GM18519 (cell line): ENCODE measurements around the gene EDC3.
"Not testable (repeated sequence)": the region's sequence is repeated elsewhere in the genome, so short reads cannot be mapped to it uniquely, and the experiment has no call there.

ENCODE experiments used
- ATAC-seq: cut with Tn5 transposase; IDR thresholded peaks from one replicate; pipeline ENCODE4 v1.9.1; 2021; ENCODE audit warnings: mild to moderate bottlenecking, moderate library complexity; ENCODE audit not compliant: unreplicated experiment, low FRiP score

EDC3 gene

DNA sequence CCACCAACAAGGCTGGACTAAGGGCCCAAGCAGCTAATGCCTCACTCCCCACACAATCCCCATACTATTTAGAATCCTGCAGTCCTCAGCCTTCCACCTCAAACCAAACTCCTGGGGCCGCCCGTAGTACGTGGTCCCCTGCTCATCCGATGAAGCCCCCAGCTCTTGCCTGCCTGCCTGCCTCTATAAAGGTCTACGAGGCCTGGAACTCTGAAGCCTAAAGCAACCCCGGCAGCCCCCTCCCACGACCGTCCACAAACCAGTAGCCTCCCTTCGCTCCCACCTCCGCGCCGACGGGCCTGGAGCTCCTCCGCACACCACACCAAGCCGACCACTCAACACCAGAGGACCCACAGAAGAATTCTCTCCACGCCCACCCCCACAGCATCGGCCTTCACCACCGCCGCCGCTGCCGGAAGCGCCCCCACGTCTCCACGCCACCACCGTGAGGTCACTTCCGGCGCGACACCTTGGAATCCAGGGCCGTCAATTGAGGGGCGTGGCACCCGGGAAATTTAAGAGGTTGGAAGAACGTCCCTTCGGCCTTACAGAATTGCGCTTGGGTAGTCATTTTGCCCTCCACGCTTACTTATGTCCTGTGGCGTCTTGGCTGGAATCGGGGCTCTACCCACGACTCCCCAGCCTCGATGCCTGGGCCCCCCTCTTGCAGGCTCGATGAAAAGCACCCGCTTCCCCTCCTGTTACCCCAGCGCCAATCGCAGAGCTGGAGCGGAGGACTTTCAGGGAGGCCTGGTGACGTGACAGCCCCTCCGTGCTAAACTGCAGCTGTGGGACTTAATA, at the start of gene EDC3:
Gene EDC3 (minus strand): TSS at position 428 of the 801 bp plus-strand sequence. CDS start 20,900 bp downstream, outside the sequence.
- ATAC-seq, result no peak

- no peak for ATAC-seq
Measured at GRCh38 chr15:74742422-74742821, 46.6 kb upstream of the EDC3 start.

DNA sequence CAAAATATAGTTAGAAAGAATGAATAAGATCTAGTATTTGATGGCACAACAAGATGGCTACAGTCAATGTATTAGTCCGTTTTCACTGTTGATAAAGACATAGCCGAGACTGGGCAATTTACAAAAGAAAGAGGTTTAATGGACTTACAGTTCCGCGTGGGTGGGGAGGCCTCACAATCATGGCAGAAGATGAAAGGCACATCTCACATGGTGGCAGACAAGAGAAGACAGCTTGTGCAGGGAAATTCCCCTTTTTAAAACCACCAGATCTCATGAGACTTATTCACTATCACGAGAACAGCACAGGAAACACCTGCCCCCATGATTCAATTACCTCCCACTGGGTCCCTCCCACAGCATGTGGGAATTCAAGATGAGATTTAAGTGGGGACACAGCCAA, 42.4 kb upstream of the EDC3 start:
- not testable (repeated sequence) for ATAC-seq

DNA sequence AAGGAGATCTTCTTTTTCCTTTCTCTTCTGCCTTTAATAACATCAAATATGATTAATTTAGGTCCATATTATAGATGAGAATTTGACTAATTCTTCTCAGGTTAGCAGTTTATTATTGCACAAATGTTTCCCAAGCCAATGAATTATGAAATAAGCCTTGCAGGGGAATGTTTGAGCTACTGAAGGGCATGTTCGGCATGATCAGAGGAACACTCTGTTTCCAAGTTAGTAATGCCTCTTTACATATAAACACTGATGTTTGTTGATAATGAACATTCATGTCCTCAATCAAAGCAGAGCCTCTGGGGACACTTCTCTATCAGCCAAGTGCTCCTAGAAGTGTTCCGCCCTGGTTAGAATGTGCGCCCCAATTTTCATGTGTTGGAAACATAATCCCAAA, 39.5 kb upstream of the EDC3 start:
- ATAC-seq, result no peak

GRCh38 chr15:74733269-74733668, 37.4 kb upstream of the EDC3 start:
- ATAC-seq, result no peak

GRCh38 chr15:74732846-74733245, 37.0 kb upstream of the EDC3 start:
- ATAC-seq, result no peak

DNA sequence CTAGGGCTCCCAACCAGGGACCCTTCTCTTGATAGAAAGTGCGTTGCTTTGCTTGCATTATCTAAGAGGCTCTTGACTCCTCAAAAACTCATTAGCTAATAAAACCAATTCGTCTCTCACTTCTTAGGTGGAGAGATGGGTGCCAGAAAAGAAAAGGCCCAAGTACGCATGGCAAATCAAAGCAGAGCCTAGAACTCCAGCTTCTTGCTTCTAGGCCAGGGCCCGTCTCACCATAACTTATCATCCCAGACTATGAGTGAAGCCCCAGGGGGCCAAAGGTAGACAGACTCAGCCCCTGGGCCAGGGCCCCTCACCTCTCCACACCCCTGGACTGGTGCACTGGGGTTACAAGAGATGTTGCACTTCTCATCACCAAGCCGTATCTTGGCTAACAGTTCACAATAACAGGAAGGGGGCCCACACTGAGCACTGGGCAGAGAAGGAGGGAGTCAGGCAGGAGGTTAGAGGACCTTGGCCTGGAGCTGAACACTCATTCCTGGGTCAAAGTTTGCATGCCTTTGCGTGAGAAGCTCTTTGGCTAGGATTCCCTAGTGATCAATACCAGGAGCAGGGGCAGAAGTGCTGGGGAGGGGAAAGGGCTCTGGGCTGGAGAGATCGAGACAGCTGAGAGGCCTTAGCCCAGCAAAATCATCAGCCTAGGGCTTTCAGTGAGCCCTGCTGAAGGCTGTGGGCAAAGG, 34.9 kb upstream of the EDC3 start:
- ATAC-seq, result no peak

DNA sequence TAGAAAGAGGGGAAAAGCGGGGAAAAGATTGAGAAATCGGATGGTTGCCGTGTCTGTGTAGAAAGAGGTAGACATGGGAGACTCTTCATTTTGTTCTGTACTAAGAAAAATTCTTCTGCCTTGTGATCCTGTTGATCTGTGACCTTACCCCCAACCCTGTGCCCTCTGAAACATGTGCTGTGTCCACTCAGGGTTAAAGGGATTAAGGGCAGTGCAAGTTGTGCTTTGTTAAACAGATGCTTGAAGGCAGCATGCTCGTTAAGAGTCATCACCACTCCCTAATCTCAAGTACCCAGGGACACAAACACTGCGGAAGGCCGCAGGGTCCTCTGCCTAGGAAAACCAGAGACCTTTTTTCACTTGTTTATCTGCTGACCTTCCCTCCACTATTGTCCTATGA, 33.5 kb upstream of the EDC3 start:
- ATAC-seq, result not testable (repeated sequence)

- not testable (repeated sequence) for ATAC-seq
Measured at GRCh38 chr15:74728699-74729098, 32.9 kb upstream of the EDC3 start.

DNA sequence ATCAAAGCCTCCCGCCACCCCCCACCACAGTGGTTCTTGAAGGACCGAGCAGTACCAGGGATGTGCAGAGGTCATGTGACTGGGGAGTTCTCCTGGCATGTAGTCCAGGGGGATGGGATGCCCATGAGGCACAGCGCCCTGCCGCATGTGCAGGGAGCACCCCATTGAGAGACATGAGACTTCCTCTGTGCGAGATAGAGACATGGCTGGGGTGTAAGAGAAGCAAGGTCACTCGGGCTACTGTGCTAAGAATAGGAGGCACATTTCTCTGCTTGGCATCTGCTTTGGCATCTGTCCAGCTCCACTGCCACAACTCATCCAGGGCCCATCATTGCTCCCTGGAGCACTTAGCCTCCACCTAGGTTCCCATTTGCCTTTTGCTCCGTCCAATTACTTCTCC, 31.9 kb upstream of the EDC3 start:
- no peak for ATAC-seq

- no peak for ATAC-seq
Measured at GRCh38 chr15:74726774-74727164, 30.9 kb upstream of the EDC3 start.

DNA sequence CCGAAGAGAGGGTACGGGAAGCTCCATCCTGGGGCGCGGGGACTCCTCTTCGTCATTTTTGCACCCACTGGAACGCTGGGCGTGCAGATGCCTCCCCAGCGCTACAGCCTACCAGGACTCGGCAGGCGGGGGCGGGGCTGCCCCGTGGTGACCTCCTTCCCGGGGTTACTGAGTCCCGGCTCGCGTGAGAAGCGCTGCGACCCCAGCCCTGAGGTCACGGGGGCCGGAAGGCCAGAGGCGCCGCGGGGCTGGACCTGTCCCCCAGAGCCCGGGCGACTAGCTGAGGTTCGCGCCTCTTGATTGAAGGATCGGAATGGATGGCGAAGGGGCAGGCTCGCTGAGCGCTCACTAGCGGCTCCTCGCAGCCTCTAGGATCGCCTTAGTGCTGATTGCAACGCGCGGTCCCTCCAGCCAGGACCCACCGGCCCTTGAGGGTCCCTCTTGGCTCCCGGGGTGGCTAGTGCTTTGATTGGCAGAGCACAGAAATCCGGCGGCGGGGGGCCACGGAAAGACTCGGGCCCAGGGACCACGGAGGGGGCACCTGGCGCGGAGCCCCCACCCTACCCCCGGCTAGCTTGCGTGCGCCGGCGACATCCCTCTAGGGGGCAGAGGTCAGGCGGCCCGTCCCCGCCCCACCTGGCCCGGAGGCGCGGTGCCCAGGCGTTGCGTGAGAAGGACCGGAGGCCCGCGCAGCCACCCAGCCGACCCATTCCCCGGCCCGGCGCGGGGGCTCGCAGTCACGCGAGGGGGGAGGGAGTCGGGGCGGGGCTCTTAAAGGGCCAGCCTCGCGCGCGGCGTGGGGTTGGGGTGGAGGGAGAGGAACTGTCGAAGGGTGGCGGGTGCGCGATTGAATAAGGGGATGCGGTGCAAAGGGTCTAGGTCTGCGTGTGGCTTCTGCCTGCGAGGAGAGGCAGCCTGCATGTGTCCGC, 30.3 kb upstream of the EDC3 start:
- ATAC-seq, result no peak

- ATAC-seq, result no peak
Measured at GRCh38 chr15:74725225-74725774, 29.5 kb upstream of the EDC3 start, which contains the start of gene CYP1A1. Gene CYP1A1, minus strand, starts transcription at chr15:74725528. Its CDS starts 2,431 bp downstream, at chr15:74723097.

DNA sequence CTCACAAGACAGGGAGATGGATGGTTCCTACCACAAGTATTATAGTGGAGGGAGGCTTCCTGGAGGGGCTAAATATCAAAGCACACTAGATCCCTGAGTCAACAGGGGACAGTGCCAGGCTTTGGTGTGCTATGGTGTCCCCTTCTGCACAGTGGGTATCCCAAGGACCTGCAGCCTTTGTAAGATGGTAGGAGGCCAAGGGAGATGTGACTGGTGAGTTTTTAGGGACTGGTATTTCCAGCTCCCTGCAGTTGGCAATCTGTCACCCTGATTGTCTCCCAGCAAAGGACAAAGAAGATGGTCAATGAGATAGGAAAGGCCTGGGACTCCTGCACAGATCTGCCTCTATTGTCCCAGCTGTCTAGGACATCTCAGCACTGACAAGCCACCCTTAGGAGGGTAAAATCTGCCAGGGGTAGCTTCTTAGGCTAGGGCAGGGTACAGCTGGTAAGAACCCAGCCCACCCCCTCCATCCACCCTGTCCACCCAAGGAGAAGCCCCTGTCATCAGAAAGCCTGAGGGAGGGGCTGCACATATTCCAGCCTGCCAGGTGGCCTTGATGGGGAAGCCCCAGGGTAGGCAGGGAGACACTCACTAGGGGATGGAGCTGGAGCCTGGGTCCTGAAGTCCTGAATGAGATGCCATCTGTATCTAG, 28.9 kb upstream of the EDC3 start:
- no peak for ATAC-seq

DNA sequence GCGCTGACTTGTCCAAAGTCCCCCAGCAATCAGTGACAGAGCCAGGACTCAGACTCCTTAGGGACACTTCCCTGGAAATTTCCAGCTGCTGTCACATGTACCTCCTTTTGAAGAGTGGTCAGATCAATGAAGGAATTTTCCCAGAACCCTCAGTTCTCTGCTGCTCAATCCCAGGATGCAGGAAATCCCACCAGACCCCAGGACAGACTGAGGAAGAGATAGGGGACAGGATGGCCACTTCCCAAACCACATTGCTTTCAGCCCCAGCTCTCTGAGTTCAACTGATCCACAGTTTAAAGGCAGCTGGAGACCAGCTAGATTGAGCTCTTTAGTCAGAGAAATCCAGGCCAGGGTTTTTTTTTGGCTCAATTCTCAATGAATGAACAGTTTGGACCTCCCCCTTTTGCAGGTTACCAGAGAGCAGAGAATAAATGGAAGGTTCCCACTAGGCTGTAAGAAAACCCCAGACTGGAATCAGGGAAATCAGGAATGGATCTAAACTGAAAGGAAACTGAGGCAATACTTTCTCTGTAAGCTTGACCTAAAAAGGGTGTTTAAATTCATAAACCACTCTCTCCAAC, 28.0 kb upstream of the EDC3 start:
- ATAC-seq, result no peak

DNA sequence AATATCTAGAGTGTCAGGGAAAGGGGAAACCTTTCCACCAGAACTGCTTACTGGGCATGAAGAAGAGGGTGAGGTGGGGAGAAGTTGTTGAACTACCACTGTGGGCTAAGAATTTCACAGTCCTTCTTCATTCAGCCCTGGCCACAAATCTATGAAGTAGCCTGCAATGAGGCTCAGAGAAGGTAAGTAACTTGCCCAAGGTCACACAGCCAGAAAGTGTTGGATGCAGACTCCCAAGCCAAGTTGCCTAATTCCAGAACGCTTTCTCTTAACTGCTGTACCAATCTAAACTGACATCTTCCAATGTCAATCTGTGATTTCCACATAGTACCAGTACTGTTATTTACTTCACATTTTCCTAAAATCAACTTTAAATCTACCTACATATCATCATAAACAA, 27.4 kb upstream of the EDC3 start:
- ATAC-seq, result no peak

DNA sequence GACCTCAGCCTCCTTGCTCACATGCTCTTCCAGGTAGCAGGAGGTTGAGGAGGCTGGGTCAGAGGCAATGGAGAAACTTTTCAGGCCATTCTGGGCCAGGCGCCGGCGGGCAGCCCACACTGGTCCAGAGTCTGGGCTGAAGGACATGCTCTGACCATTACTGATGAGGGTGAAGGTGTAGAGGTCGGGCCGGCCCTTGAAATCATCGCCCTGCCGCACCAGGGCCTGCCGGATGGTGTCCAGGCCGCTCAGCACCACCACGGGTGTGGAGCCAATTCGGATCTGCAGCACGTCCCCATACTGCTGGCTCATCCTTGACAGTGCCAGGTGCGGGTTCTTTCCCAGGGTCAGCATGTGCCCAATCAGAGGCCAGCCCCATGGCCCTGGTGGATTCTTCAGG, 26.8 kb upstream of the EDC3 start:
- no peak for ATAC-seq

GRCh38 chr15:74716651-74717050, 20.8 kb upstream of the EDC3 start:
- no peak for ATAC-seq

- ATAC-seq, result no peak
Measured at GRCh38 chr15:74712311-74712710, 16.5 kb upstream of the EDC3 start.
